Stimulated activated naive CD8-positive, alpha-beta T cell treated with anti-CD3 and anti-CD28 coated beads, Interleukin-15, Interleukin-2, amounts not matched to agents 100 ng/mL and 50 ng/mL, for 24 hours (primary cell): Measurements from ENCODE around the gene ARHGAP28.
"Not testable (repeated sequence)": the region's sequence is repeated elsewhere in the genome, so short reads cannot be mapped to it uniquely, and the experiment has no call there.

Source experiments
- H3K27ac Mint-ChIP-seq: one replicate; pipeline ENCODE4 v1.8.0; 2021; ENCODE audit warnings: mild to moderate bottlenecking, mixed read lengths
- H3K27me3 Mint-ChIP-seq: one replicate; pipeline ENCODE4 v1.8.0; 2021; ENCODE audit warnings: mixed read lengths
- H3K36me3 Mint-ChIP-seq: one replicate; pipeline ENCODE4 v1.8.0; 2021; ENCODE audit warnings: low read depth, mixed read lengths
- H3K4me1 Mint-ChIP-seq: one replicate; pipeline ENCODE4 v1.8.0; 2021; ENCODE audit warnings: low read depth, mixed read lengths
- H3K4me3 Mint-ChIP-seq: one replicate; pipeline ENCODE4 v1.8.0; 2021; ENCODE audit warnings: mild to moderate bottlenecking, mixed read lengths
- H3K9me3 Mint-ChIP-seq: one replicate; pipeline ENCODE4 v1.8.0; 2021; ENCODE audit warnings: mixed read lengths

The ARHGAP28 gene

DNA sequence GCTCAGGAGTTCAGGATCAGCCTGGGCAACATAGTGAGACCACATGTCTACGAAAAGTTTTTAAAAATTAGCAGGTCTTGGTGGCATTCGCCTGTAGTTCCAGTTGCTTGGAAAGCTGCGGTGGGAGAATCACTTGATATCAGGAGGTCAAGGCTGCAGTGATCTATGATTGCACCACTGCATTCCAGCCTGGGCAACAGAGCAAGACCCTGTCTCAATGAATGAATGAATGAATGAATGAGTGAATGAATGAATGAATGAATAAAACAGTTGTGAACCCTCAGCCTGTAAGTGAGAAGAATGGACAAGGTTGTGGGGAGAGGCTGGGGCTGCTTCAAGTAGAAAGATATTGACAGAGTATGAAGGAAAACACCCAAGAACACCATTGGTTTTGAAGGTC, 48.0 kb downstream of the ARHGAP28 start:
- peaks cover 4% of the 10 kb centered on the region for H3K9me3 Mint-ChIP-seq
- H3K4me1 Mint-ChIP-seq = no peaks in the 10 kb centered on the region
- H3K27me3 Mint-ChIP-seq = no peaks in the 10 kb centered on the region
- no peaks in the 10 kb centered on the region for H3K36me3 Mint-ChIP-seq
- no peak overlapping the region for H3K4me3 Mint-ChIP-seq
- no peak overlapping the region for H3K27ac Mint-ChIP-seq

GRCh38 chr18:6778459-6779247, 49.1 kb downstream of the ARHGAP28 start:
- Mint-ChIP-seq H3K9me3 (peaks cover 4% of the 10 kb centered on the region), H3K4me3 (no peak overlapping the region), H3K27ac (no peak overlapping the region), H3K36me3 (no peaks in the 10 kb centered on the region), H3K27me3 (no peaks in the 10 kb centered on the region), H3K4me1 (no peaks in the 10 kb centered on the region)

GRCh38 chr18:6781142-6781714, 51.7 kb downstream of the ARHGAP28 start:
- Mint-ChIP-seq H3K36me3 (no peaks in the 10 kb centered on the region), H3K27me3 (no peaks in the 10 kb centered on the region), H3K4me3 (no peak overlapping the region), H3K4me1 (no peaks in the 10 kb centered on the region), H3K27ac (no peak overlapping the region), H3K9me3 (peaks cover 8% of the 10 kb centered on the region)

DNA sequence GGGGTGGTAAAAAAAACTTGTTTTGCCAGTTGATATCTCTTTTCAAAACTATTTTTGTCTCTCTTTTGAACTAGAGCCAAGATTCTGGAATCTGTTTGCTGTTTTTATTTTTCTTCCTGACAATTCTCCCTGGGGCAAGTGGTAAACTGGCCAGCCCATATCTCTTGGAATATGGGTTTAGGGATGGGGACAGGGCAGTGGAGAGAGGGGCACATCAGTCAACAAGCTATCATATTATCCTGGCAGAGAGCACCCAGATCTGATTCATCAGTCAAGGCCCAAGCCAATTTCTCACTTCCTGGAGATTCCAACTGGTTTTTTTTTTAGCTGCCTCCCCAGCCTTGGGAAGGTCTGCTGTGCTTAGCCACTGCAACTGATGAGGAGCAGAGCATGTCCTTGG, 52.3 kb downstream of the ARHGAP28 start:
- Mint-ChIP-seq H3K4me1 (no peaks in the 10 kb centered on the region), H3K27ac (no peak overlapping the region), H3K4me3 (no peak overlapping the region), H3K9me3 (peaks cover 4% of the 10 kb centered on the region), H3K27me3 (no peaks in the 10 kb centered on the region), H3K36me3 (no peaks in the 10 kb centered on the region)

DNA sequence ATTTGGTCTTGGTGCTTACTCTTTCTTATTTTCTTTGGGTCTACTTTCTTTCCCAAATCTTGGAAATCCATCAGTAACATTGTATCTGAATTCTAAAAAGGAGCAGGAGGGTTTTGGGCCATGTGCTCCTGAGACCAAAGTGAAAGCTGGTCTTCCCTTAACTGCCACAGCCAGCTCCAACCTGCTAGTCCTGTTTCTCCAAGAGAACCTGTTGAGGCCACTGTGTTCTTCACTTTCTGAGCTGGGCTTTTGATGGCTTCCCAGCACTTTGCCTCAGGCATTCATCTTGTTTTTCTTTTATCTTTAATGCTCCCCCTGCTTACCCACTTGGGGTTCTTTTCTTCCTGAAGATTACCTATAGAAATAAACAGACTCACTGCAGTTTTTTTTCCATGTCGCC, 53.3 kb downstream of the ARHGAP28 start:
- H3K4me3 Mint-ChIP-seq = no peak overlapping the region
- H3K27me3 Mint-ChIP-seq = no peaks in the 10 kb centered on the region
- H3K4me1 Mint-ChIP-seq = no peaks in the 10 kb centered on the region
- no peak overlapping the region for H3K27ac Mint-ChIP-seq
- peaks cover 4% of the 10 kb centered on the region for H3K9me3 Mint-ChIP-seq
- no peaks in the 10 kb centered on the region for H3K36me3 Mint-ChIP-seq

DNA sequence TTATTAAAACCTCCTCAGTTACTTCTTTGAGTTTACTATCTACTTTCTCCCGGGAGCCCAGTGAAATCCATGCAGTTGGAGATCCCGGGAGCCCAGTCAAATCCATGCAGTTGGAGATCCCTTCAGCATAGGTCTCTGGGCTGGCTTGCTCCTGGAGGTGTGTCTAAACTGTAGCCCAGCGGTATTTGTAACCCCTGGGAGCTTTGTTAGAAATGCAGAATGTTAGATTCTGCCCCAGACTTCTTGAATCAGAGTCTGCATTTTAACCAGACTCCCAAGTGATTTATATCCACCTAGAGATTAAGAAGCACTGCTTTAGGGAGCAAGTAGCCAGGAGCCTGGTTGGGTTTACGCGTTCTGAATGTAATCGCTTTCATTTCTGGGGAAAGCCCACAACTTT, 54.5 kb downstream of the ARHGAP28 start:
- H3K36me3 Mint-ChIP-seq = no peaks in the 10 kb centered on the region

DNA sequence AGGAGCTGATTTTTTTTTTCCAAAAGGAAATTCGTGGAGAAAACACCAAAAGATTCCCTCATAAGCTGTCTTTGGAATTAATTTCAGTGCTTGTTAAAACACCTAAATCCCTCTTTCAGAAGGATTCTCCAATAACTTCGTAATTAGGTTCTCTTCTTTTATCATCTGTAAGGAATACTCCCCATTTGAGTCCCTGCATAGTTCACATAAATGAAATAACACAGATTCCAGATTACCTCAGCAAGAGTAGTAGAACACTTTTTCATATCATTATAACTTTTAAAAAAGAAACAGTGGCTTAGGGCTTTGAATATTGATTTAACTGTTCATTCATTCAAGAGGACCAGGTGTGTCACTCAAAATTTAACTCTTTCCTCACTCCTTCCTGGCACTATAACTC, 55.5 kb downstream of the ARHGAP28 start:
- no peak overlapping the region for H3K4me3 Mint-ChIP-seq
- H3K27ac Mint-ChIP-seq = no peak overlapping the region
- H3K27me3 Mint-ChIP-seq = no peaks in the 10 kb centered on the region
- peaks cover 7% of the 10 kb centered on the region for H3K9me3 Mint-ChIP-seq
- no peaks in the 10 kb centered on the region for H3K4me1 Mint-ChIP-seq
- H3K36me3 Mint-ChIP-seq = no peaks in the 10 kb centered on the region

More for the DNA sequence above, 54.5 kb downstream of the ARHGAP28 start:
- no peaks in the 10 kb centered on the region for H3K27me3 Mint-ChIP-seq
- peaks cover 7% of the 10 kb centered on the region for H3K9me3 Mint-ChIP-seq
- H3K4me1 Mint-ChIP-seq = no peaks in the 10 kb centered on the region
- no peak overlapping the region for H3K27ac Mint-ChIP-seq
- no peak overlapping the region for H3K4me3 Mint-ChIP-seq

- Mint-ChIP-seq H3K4me3 (no peak overlapping the region), H3K27ac (no peak overlapping the region), H3K9me3 (peaks cover 10% of the 10 kb centered on the region), H3K4me1 (no peaks in the 10 kb centered on the region), H3K36me3 (no peaks in the 10 kb centered on the region), H3K27me3 (no peaks in the 10 kb centered on the region)
These were observed 55.9 kb downstream of the ARHGAP28 start for GRCh38 chr18:6785411-6785810.

DNA sequence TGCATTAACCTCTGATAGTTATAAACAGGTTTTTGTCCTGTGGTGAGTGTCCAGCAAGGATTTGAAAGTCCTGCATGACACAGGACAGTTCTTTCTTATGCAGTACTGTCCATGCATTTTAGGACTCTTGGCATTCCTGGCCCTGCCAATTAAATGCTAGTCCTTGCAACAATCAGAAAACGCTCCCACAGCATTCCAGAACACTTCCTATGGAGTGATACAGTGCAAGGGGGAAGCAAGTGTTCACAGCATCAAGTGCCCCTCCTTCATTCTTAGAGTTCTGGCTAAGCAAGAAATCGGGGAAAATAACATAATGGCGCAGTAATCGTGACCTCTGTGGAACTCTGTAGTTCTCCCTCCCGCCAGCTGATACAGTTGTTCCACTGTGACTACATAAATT, 62.9 kb downstream of the ARHGAP28 start:
- no peaks in the 10 kb centered on the region for H3K4me1 Mint-ChIP-seq

DNA sequence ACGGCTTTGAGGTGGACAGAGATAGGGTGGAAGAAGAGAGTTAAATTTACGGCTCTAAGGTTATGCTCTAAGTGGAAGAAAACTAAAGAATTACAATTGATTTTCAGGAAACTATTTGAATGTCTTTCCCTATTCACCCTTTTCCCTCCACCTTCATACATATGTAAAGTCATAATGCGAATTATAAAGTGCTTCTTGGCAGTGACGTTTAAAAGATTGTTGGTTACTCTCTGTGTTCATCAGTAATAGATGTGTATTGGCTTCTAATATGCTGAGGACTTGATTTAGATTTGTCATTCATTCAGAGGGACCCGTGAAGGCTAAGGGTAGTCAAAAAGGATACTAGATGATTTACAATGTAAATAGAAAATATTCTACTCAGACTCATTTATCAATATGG, 63.9 kb downstream of the ARHGAP28 start:
- Mint-ChIP-seq H3K4me1 (no peaks in the 10 kb centered on the region), H3K4me3 (no peak overlapping the region), H3K27ac (no peak overlapping the region), H3K9me3 (peaks cover 15% of the 10 kb centered on the region), H3K27me3 (no peaks in the 10 kb centered on the region), H3K36me3 (no peaks in the 10 kb centered on the region)

More for the DNA sequence above, 62.9 kb downstream of the ARHGAP28 start:
- H3K36me3 Mint-ChIP-seq = no peaks in the 10 kb centered on the region
- H3K27me3 Mint-ChIP-seq = no peaks in the 10 kb centered on the region
- peaks cover 15% of the 10 kb centered on the region for H3K9me3 Mint-ChIP-seq
- H3K27ac Mint-ChIP-seq = no peak overlapping the region
- H3K4me3 Mint-ChIP-seq = no peak overlapping the region

DNA sequence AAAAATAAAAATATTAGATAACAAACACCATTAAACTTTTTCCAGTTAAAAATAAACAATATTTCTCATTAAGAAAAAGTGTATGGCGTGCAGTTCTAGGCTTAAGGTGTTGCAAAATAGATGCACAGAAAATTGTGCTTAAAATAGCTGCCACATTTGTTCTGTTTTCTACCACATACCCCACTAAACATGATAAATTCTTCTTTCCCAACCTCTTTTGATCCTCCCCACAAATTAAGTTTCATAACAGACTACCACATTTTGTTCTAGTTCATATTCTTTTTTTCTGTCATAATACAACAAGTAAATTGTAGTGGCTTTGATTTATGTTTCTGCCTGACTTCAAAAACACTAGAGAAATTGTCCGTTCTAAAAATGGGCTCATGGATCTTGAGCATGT, 64.5 kb downstream of the ARHGAP28 start:
- Mint-ChIP-seq H3K9me3 (peaks cover 12% of the 10 kb centered on the region), H3K27me3 (no peaks in the 10 kb centered on the region), H3K4me1 (no peaks in the 10 kb centered on the region), H3K4me3 (no peak overlapping the region), H3K27ac (no peak overlapping the region), H3K36me3 (no peaks in the 10 kb centered on the region)

GRCh38 chr18:6795307-6795706, 65.8 kb downstream of the ARHGAP28 start:
- H3K9me3 Mint-ChIP-seq = peaks cover 13% of the 10 kb centered on the region
- H3K27me3 Mint-ChIP-seq = no peaks in the 10 kb centered on the region
- H3K27ac Mint-ChIP-seq = no peak overlapping the region
- no peak overlapping the region for H3K4me3 Mint-ChIP-seq
- no peaks in the 10 kb centered on the region for H3K36me3 Mint-ChIP-seq
- no peaks in the 10 kb centered on the region for H3K4me1 Mint-ChIP-seq

GRCh38 chr18:6796511-6796910, 67.0 kb downstream of the ARHGAP28 start:
- H3K27me3 Mint-ChIP-seq = no peaks in the 10 kb centered on the region
- no peaks in the 10 kb centered on the region for H3K4me1 Mint-ChIP-seq
- no peak overlapping the region for H3K4me3 Mint-ChIP-seq
- H3K9me3 Mint-ChIP-seq = peaks cover 11% of the 10 kb centered on the region
- H3K36me3 Mint-ChIP-seq = no peaks in the 10 kb centered on the region
- no peak overlapping the region for H3K27ac Mint-ChIP-seq

DNA sequence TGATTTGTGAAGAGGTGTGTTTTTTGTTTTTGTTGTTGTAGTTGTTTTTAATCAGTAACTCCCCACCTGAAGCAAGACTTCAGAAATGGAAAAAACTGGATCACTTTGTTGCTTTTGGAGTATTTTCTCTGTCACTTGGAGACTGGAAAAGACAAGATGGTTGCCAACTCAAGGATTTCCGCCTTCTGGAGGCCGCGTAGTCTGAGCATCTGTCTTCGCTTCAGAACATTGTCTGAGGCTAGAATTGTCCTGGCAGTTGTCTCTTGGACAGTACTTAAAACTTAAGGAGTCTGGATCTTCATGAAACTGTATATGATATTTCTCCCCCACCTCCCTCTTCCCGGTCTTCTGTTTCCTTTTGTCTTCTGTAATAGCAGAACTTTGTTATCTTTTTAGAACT, 67.7 kb downstream of the ARHGAP28 start:
- H3K36me3 Mint-ChIP-seq = no peaks in the 10 kb centered on the region
- H3K4me1 Mint-ChIP-seq = no peaks in the 10 kb centered on the region
- H3K27ac Mint-ChIP-seq = no peak overlapping the region
- H3K27me3 Mint-ChIP-seq = no peaks in the 10 kb centered on the region
- no peak overlapping the region for H3K4me3 Mint-ChIP-seq
- peaks cover 16% of the 10 kb centered on the region for H3K9me3 Mint-ChIP-seq

DNA sequence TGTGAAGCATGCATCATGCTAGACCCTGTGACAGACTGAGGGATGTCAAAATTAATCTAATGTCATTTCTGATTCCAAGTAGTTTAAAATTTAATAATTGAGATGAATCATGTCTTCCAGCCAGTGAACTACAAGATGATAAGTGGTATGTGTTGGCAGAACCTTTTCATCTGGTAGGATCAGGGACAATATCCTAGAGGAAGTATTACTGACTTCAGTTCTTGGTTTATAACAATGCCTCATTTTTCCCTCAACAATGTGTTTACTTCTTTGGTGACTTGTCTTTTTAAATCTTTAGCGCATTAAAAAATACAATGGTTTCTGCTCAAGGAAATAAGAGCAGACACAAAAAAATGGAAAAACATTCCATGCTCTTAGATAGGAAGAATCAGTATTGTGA, 69.4 kb downstream of the ARHGAP28 start:
- H3K27ac Mint-ChIP-seq = no peak overlapping the region

DNA sequence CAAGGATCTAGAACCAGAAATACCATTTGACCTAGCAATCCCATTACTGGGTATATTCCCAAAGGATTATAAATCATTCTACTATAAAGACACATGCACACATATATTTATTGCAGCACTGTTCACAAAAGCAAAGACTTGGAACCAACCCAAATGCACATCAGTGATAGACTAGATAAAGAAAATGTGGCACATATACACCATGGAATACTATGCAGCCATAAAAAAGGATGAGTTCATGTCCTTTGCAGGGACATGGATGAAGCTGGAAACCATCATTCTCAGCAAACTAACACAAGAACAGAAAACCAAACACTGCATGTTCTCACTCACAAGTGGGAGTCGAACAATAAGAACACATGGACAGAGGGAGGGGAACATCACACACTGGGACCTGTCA, 70.8 kb downstream of the ARHGAP28 start:
- not testable (repeated sequence) for H3K27ac Mint-ChIP-seq, H3K27me3 Mint-ChIP-seq, H3K4me3 Mint-ChIP-seq, H3K36me3 Mint-ChIP-seq, H3K4me1 Mint-ChIP-seq
- H3K9me3 Mint-ChIP-seq = peaks cover 16% of the 10 kb centered on the region

More for the DNA sequence above, 69.4 kb downstream of the ARHGAP28 start:
- Mint-ChIP-seq H3K4me3 (no peak overlapping the region), H3K27me3 (no peaks in the 10 kb centered on the region), H3K9me3 (peaks cover 16% of the 10 kb centered on the region), H3K36me3 (no peaks in the 10 kb centered on the region), H3K4me1 (no peaks in the 10 kb centered on the region)
